Neural cell (in vitro differentiated cells): ENCODE measurements around the gene CSK.

Experiments
- EP300 ChIP-seq: fragments of 450-650 bp; conservative IDR thresholded peaks from 2 replicates; pipeline ENCODE4 v1.6.1; 2014; ENCODE audit warnings: antibody characterized with exemption, mild to moderate bottlenecking, moderate library complexity; ENCODE audit not compliant: poor library complexity, severe bottlenecking
- EZH2 ChIP-seq: fragments of 200-600, 300-800 bp; shearing (Covaris generic), sonication (generic); IDR thresholded peaks from 2 replicates; pipeline ENCODE4 v1.6.1; 2014; ENCODE audit warnings: antibody characterized with exemption, low read length, borderline replicate concordance, mild to moderate bottlenecking; ENCODE audit not compliant: insufficient read depth, poor library complexity, severe bottlenecking
- MXI1 ChIP-seq: fragments of 450-650 bp; conservative IDR thresholded peaks from 2 replicates; pipeline ENCODE4 v1.6.1; 2014; ENCODE audit warnings: antibody characterized with exemption, mild to moderate bottlenecking; ENCODE audit not compliant: poor library complexity, severe bottlenecking
- POLR2AphosphoS5 ChIP-seq: IDR thresholded peaks from 2 replicates; pipeline ENCODE4 v1.6.1; 2012
- REST ChIP-seq: IDR thresholded peaks from 2 replicates; pipeline ENCODE4 v1.6.1; 2012; ENCODE audit warnings: borderline replicate concordance
- TAF1 ChIP-seq: IDR thresholded peaks from 2 replicates; pipeline ENCODE4 v1.6.1; 2012; ENCODE audit warnings: low read depth
- TF ChIP-seq, protein P1 (sequence below): fragments of 450-650 bp; IDR thresholded peaks from 2 replicates; pipeline ENCODE4 v1.5.1; 2014; ENCODE audit warnings: antibody characterized with exemption, mild to moderate bottlenecking, moderate library complexity; ENCODE audit not compliant: poor library complexity, severe bottlenecking

DNA sequence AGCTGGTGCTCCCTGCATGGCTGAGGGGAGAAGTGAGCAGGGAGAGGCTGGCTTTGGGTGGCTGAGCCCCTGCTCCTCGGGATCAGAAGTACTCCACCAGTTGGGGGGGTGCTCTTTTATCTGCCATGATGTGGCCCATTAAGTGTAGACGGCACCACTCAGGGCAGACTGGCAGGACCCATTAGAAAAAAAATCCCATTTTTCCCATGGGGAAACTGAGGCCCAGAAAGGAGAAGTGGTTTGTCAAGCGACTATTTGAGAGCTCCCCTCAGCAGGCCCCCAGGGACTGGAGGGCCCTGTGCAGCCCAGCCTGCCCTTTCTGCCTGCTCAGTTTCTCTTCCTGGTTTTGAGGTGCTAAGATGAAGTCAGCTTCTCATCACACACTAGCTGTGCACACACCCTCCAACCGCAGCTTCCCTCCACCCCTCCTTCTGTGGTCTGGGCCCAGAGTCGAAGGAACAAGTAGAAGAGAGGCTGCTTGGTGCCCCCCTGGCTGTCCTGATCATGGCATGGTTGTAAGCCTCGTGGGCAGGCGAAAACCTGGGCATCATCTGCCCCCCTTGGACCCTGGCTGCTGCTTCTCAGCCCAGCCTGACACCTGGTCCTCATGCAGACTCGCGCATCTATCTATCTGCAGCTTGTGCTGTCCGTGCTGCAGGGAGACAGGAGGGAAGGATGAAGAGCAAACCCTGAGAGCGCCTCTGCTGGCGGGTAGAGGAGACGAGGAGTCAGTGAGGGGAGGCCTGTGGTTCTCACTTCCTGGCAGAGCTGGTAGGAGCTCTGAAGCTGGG, 5.6 kb downstream of the CSK start:
- no peak for TF ChIP-seq POLR2AphosphoS5
- TF ChIP-seq REST, result no peak
- TF ChIP-seq, protein P1, sequence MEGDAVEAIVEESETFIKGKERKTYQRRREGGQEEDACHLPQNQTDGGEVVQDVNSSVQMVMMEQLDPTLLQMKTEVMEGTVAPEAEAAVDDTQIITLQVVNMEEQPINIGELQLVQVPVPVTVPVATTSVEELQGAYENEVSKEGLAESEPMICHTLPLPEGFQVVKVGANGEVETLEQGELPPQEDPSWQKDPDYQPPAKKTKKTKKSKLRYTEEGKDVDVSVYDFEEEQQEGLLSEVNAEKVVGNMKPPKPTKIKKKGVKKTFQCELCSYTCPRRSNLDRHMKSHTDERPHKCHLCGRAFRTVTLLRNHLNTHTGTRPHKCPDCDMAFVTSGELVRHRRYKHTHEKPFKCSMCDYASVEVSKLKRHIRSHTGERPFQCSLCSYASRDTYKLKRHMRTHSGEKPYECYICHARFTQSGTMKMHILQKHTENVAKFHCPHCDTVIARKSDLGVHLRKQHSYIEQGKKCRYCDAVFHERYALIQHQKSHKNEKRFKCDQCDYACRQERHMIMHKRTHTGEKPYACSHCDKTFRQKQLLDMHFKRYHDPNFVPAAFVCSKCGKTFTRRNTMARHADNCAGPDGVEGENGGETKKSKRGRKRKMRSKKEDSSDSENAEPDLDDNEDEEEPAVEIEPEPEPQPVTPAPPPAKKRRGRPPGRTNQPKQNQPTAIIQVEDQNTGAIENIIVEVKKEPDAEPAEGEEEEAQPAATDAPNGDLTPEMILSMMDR, result peak; percentile 48
- TF ChIP-seq EP300, result no peak
- TF ChIP-seq MXI1, result no peak
- TF ChIP-seq EZH2, result no peak
- TF ChIP-seq TAF1, result no peak
